H1 (cell line): Measurements from ENCODE around the gene TNS2. TPM values are rescaled to one million over a fixed set of nuclear protein-coding genes. Genes with fewer than 3 reads are reported as not detected.

Experiments
- CHD7 ChIP-seq: fragments of 300-600 bp; sonication (generic); IDR thresholded peaks from 2 replicates; pipeline ENCODE4 v1.7.1; 2012; ENCODE audit warnings: low read length, moderate library complexity, mild to moderate bottlenecking, inconsistent platforms; ENCODE audit not compliant: insufficient replicate concordance
- polyA plus RNA-seq, 7 experiments: library from polyadenylated mRNA; depleted of rRNA in 3 of 7; stranded (reverse) in 5 of 7; unstranded in 2 of 7; fragments of >200 nt in 5 of 7; fragments of 200-250 nt in 2 of 7; gene quantifications; 1 replicate in 5 of 7; 2 replicates in 1 of 7; 4 replicates in 1 of 7; pipeline versions ENCODE4 v1.2.1 to v1.2.3, GENCODE V29; 2011 to 2013; ENCODE audit warnings: missing spikeins in 2 of 7, mixed read lengths in 2 of 7
- total RNA-seq: library from RNA; stranded (reverse); fragmentation: NEBNext Ultra II Directional; extraction: Animal tissue kit (Norgen Biotek cat#: 25700); gene quantifications from 2 replicates; pipeline ENCODE4 v1.2.1, GENCODE V29; 2021

Gene TNS2
- total and polyA plus RNA-seq, 2 of the 8 experiments (the other 6 are each of a cell fraction or from before 2014, with no cell fraction given): 2.8 to 4.7 TPM

DNA sequence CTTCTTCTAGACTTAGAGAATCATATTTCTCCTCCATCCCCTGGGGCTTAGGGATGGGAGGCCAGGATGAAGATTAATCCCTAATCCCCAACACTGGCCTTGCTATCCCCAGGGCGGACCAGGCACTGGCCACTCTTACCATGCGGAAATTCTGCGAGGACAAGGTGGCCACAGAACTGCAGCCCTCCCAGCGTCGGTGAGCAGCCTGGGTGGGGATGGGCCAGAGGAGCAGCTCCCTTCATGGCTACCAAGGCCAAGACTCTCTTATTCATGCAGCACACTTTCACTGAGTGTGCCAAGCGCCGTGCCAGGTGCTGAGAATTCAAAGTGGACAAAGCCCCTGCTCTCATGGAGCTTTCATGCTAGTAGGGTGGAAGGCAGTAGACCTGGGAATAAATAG, 7.0 kb downstream of the TNS2 start (continued):
- TF ChIP-seq CHD7: no peak
